GM19455 (cell line): ENCODE measurements around the gene HES4.
"Not testable (repeated sequence)": the region's sequence is repeated elsewhere in the genome, so short reads cannot be mapped to it uniquely, and the experiment has no call there.

ENCODE experiments used
- ATAC-seq: cut with Tn5 transposase; IDR thresholded peaks from one replicate; pipeline ENCODE4 v1.9.1; 2021; ENCODE audit not compliant: unreplicated experiment

HES4 gene

GRCh38 chr1:981491-981954 lies 18.4 kb downstream of the HES4 start:
- no peak for ATAC-seq

- ATAC-seq = no peak
These were observed 19.1 kb downstream of the HES4 start for GRCh38 chr1:980602-981395.

GRCh38 chr1:980137-980571 lies 19.7 kb downstream of the HES4 start:
- ATAC-seq = no peak

GRCh38 chr1:979744-980072 lies 20.2 kb downstream of the HES4 start:
- ATAC-seq = no peak

GRCh38 chr1:978835-979743 lies 20.8 kb downstream of the HES4 start:
- no peak for ATAC-seq

GRCh38 chr1:978069-978834 lies 21.6 kb downstream of the HES4 start:
- no peak for ATAC-seq

- not testable (repeated sequence) for ATAC-seq
These were observed 23.1 kb downstream of the HES4 start for GRCh38 chr1:976791-977190.

GRCh38 chr1:975896-976683 lies 23.8 kb downstream of the HES4 start:
- ATAC-seq = no peak

GRCh38 chr1:975365-975764 lies 24.5 kb downstream of the HES4 start:
- ATAC-seq = no peak

GRCh38 chr1:974687-975328 lies 25.1 kb downstream of the HES4 start:
- no peak for ATAC-seq

GRCh38 chr1:974293-974640 lies 25.6 kb downstream of the HES4 start:
- ATAC-seq = no peak

- no peak for ATAC-seq
These were observed 26.2 kb downstream of the HES4 start for GRCh38 chr1:973459-974292.

GRCh38 chr1:972726-973458 lies 27.0 kb downstream of the HES4 start:
- no peak for ATAC-seq

GRCh38 chr1:971751-972506 lies 28.0 kb downstream of the HES4 start:
- ATAC-seq = no peak

- ATAC-seq = no peak
These were observed 28.7 kb downstream of the HES4 start for GRCh38 chr1:970973-971730.

GRCh38 chr1:970242-970972 lies 29.5 kb downstream of the HES4 start:
- no peak for ATAC-seq
